Inflammatory macrophage treated with lipopolysaccharide for 4 hours (primary cell): ENCODE data around the gene SFTPB.
"Not testable (repeated sequence)": the region's sequence is repeated elsewhere in the genome, so short reads cannot be mapped to it uniquely, and the experiment has no call there.

ENCODE experiments used
- DNase-seq: peaks from one replicate; pipeline ENCODE4 v3.0.0-alpha.2; 2020

The SFTPB gene

GRCh38 chr2:85675427-85675826, 7.4 kb upstream of the SFTPB start:
- no peak for DNase-seq

DNA sequence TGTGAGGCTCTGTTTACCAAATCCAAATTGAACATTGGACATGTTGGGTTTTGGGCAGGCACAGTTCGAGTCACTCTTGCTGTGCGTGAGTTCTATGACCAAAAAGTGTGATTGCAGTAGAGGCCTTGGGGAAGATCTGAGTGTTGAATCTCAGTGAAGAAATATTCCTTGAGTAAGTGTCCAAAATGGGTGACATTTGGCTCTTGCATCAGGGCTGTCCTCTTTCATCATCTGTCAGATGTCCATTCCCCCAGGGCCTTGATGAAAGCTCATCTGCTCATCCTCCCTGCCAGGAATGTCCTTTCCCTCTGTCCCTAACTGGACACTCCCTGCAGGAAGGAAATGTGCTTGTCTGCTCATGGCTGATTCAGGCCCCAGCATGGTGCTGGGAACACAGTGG, 6.4 kb upstream of the SFTPB start:
- DNase-seq = peak; percentile 92

DNA sequence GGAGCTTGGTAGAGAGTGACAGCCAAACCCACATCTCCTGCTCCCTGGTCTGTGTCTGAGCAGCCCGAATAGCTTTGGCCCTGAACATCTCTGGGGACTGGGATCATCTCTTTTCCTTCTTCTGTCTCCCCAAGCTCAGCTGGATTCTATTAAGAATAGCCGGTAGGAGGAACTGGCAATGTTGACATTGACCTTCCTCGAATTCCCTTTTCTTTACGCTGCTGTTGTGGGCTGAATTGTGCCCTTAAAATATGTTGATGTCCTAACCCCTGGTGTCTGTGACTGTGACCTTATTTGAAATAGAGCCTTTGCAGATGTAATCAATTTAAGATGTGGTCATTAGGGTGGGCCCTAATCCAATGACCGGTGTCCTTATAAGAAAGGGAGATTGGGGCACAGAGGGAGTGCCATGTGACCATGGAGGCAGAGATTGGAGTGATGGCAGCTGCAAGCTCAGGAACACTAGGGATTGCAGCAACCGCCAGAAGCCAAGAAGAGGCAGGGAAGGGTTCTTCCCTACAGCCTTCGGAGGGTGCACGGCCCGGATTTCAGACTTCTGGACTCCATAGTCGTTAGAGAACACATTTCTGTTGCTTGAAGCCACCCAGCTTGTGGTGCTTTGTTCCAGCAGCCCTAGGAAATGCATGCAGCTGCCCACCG, 5.8 kb upstream of the SFTPB start:
- DNase-seq = peak; percentile 23

GRCh38 chr2:85672456-85672855, 4.5 kb upstream of the SFTPB start:
- DNase-seq = peak; percentile 37

DNA sequence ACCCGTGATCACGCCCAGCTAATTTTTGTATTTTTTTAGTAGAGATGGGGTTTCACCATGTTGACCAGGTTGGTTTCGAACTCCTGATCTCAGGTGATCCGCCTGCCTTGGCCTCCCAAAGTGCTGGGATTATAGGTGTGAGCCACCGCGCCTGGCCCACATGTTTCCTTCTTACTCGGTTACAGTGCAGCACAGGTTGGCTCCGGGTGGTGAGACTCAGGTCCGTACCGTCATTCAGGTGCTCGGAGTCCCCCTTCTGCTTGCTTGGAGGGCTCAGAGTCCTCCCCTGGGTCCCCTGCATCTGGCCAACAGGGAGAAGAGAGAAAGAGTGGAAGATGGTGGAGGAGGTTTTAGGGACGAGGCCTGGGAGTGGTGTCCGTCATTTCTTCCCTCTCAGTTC, 2.4 kb upstream of the SFTPB start:
- not testable (repeated sequence) for DNase-seq

DNA sequence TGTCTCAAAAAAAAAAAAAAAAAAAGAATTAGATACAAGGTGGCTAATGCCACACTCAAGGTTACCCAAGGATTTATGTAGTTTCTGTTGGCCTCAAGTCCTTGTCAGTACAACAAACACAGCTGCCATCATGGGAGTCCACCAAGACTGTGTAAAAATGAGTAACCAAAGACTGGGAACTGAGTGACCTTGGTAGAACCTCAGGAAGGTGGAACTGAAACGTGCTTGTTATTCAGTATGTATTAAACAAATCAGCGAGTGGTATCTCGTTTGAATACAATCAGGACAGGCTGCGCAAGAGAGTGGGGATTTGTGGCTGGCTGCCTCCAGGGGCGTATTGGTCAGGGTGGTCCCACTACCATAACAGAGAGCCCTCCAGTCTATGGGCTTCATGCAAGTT, 1.6 kb upstream of the SFTPB start:
- peak; percentile 33 for DNase-seq

- no peak for DNase-seq
These were observed 801 bp upstream of the SFTPB start for GRCh38 chr2:85668857-85669142.

DNA sequence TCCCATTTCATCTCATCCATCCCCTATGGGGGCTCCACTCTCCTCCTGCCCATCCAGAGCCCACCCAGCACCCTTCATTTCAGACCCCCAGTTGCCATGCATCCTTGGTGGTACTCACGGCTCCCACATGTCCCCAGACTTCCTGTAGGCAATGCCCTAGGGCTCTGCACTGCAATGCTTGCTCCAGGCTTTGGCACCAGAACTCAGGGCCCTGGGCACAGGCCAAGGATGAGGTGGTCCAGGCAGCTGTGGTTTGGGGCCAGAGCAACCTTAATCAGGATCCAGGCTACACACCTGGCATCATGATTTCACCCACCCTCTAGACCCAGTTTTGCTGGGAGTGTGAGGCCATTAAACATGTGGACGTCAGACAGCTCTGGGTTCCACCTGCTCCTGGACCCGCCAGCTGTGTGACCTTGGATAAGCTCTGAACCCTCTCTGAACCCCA, 414 bp downstream of the SFTPB start:
- no peak for DNase-seq

DNA sequence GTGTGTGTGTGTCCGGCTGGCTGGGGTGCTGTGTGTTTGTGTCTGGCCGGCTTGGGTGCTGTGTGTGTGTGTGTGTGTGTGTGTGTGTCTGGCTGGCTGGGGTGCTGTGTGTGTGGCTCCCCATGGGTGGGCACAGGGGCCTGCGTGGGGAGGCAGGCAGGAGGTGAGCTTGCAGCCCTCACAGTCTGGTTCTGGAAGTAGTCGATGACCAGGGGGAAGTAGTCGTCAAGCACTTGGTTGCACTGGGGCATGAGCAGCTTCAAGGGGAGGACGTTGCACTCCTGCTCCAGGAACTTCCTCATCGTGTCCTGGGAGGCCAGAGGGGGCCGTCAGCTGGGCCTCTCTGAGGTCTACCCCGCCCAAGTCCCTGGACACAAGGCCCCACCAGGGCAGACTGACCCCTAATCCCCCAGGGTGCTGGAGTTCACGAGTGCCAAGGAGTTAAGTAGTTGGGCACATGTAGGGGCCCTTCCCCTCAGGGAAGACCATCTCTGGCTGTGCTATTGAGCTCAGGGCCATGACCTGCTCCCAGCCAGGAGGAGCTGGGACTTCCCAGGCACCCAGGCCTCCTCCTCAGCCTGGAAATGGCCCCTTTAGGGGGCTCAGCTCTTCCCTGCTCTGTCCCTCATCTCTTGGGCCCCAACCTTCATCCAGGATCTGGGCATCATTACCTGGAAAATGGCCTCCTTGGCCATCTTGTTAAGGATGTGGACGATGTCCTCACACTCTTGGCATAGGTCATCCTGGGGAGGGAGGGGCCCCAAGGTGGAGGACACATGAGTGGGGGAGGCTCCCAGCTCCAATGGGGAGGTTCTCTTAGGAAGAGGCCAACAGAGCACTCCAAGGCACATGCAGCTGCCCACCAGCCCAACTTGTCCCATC, 1.3 kb downstream of the SFTPB start:
- DNase-seq = peak; percentile 61

DNA sequence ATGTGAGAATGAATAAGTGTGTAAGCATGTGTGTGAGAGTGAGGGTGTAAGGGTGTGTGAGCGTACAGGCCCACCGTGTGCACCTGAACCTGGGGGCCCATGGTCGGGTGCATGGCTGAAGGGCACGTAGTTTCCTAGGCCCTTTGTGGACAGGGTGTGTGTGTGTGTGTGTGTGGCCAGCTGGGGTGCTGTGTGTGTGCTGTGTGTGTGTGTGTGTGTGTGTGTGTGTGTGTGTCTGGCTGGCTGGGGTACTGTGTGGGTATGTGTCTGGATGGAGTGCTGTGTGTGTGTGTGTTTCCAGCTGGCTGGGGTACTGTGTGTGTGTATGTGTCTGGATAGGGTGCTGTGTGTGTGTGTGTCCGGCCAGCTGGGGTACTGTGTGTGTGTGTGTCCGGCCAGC, 2.0 kb downstream of the SFTPB start:
- no peak for DNase-seq

DNA sequence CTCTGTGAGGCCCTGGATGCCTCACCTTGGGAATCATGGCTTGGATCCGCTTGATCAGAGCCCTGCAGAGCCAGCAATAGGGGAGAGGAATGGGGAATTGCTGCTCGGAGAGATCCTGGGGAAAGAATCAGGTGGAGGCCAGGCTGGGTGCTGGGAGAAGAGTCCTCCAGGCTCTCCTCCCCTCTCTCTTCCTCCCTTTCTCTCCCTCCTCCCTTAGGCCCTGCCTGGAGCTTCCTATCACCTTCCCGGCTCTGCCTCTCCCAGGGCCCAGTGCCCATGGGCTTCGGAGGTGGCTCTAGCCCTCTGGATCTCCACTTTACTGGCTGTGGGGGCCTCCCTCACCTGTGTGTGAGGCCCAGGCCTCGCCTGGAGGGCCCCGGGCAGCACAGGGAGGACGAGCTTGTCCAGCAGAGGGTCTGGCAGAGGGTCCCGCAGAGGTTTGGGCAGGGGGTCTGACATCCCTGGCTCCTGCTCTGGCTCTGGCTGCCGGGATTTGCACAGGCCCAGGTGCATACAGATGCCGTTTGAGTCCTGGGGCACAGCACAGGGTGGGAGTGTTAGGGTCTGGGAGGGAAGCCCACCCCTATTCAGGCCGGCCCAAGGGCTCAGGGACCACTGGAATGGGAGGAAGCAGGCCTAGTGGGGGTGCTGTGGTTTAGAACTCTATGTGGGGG, 2.6 kb downstream of the SFTPB start:
- no peak for DNase-seq

DNA sequence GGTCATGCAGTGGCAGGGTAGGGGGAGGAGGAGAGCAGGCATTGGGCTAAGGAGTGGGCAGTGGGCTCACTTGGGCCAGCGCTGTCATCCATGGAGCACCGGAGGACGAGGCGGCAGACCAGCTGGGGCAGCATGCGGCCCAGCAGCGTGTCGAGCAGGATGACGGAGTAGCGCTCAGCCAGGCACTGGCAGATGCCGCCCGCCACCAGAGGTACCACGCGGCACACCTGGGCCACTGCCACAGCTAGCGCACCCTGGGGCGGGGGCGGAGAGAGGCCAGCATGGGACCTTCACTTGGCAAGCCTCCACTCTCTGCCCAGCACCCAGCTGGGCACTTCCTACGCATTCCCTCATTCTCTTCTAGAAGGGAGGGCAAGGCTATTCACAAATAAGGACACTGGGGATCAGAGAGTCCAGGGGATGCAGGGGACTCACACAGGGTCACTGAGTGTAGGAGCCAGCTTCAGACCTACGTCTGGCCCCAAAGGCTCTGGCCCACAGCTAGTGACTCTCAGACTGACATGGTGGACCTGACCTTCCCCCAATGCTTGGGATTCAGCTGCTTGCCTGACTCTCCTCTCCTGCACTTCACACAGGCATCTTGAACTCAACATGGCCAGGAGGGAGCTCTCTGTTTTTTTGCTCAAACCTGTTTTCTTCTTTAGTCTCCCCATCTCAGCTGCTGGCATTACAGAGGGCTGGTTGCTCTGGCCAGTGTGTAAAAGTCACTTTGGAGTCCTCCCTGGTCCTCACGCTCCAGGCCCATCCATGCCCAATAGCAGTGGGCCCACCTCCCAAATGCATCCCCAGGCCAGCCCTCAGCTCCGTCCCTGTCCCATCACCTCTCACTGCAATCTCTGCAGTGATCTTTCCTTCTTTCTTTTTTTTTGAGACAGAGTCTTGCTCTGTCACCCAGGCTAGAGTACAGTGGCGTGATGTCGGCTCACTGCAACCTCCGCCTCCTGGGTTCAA, 4.1 kb downstream of the SFTPB start:
- no peak for DNase-seq

DNA sequence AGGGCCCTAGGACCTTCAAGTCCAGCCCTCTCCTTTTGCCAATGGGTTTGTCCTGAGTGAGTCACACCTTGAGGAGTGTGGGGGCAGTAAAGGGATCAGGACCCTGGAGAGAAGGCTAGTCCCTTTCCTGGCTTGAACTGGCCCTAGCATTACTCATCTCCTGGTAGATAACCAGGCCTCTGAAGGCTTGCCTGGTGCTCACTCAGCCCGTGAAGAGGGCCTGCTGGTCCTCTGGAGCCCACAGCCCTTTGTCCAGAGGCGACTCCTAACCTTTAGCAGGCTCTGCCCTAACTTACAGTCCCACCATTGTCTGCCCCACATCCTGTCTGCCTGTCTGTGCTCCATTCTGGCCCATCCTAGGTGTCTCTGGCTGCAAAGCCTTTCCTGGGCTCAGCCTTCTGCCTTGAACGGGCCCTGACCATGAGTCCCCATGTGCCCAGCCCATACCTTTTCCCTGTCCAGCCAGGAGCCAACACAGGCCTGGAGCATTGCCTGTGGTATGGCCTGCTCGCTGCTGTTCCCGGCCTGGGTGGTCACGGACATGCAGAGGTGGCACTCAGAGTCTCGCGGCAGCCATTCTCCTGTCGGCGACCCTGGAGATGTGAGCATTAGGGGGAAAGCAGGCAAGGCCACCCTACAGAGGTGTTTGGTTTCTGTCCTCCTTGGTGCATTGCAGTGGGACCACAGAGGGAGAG, 5.0 kb downstream of the SFTPB start:
- no peak for DNase-seq

- no peak for DNase-seq
These were observed 6.7 kb downstream of the SFTPB start for GRCh38 chr2:85661139-85661858.

GRCh38 chr2:85660725-85661124, 7.3 kb downstream of the SFTPB start:
- no peak for DNase-seq

DNA sequence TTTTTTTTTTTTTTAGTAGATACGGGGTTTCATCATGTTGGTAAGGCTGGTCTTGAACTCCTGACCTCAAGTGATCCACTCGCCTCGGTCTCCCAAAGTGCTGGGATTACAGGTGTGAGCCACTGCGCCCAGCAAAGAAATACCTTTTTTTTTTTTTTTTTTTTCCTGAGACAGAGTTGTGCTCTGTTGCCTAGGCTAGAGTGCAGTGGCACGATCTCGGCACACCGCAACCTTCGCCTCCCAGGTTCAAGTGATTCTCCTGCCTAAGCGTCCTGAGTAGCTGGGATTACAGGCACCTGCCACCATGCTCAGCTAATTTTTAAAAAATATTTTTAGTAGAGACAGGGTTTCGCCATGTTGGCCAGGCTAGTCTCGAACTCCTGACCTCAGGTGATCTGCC, 7.7 kb downstream of the SFTPB start:
- DNase-seq = not testable (repeated sequence)

DNA sequence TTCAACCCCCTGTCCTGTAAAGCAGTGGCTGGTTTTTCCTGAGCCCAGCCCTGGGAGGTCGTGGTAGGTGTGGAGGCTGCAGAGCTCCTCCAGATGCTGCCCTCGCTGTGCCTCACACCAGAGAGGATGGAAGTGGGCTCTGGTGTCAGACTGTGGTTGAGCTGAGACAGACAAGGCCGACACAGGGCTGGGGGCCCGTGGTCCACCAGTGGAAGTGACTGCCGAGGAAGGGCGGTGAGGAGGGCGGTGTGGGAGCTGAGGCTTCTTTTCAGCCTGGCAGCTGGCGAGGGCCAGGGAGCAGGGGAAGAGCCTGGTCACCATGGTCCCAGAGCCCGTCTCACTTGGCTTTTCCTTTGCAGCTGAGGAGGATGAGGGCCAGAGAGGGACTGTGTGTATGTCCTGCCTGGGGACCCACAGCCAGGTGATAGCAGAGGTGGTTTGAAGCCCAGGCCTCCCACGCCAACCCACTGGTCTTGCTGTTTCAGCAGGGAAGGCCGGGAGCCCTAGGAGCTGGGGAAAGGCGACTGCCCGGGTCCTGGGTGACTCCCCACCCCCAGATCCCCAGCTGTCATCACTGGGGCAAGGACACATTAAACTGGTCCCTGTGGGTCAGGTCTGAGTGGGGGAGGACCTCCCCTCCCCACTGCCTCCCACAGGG, 8.5 kb downstream of the SFTPB start:
- no peak for DNase-seq

DNA sequence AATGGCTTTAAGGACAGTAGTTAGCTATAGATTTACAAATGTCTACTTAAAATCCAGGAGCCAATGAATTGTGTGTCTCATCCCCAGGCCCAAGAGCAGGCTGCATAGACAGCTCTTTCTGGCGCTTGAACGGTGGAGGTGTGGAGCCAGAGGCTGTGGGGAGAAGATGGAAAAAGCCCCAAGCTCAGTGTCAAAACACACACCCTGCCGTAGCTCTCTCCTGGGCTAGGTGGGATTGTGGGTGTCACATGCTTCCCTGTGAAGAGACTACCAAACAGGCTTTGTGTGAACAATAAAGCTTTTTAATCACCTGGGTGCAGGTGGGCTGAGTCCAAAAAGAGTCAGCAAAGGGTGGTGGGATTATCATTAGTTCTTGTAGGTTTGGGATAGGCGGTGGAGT, 10.6 kb downstream of the SFTPB start:
- not testable (repeated sequence) for DNase-seq

DNA sequence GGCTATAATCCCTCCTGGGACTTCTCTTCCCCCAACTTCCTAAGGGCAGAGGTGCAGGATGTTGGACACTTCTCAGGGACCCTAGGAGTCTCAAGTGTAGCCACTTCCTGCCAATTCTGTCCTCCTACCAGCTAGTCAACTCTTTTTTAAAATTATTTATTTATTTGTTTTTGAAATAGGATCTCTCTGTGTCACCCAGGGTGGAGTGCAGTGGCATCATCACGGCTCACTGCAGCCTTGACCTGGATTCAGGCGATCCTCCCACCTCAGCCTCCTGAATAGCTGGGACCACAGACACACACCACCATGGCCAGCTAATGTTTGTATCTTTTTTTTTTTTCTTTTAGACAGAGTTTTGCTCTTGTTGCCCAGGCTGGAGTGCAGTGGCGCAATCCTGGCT, 11.5 kb downstream of the SFTPB start:
- no peak for DNase-seq

DNA sequence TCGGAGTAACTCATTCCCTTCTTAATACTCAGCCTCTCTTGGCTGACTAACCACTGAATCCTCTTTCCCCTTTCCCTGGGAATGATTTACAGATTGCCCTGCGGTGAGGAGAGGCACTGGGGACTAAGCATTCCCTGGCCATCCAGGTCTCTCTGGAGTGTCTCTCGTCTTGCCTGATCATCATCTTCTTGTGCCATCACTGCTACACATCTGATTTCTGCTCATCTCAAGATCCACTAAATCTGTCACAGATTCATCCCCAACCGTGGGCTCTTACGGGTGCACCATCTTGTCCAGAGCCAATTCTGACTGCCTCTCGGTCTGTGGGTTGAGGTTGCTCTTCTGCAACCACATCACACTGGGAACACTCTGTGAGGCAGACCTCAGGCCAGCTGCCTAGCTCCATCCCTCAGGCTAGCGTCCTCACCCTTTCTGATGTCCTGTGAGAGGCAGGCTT, 12.0 kb downstream of the SFTPB start:
- no peak for DNase-seq

DNA sequence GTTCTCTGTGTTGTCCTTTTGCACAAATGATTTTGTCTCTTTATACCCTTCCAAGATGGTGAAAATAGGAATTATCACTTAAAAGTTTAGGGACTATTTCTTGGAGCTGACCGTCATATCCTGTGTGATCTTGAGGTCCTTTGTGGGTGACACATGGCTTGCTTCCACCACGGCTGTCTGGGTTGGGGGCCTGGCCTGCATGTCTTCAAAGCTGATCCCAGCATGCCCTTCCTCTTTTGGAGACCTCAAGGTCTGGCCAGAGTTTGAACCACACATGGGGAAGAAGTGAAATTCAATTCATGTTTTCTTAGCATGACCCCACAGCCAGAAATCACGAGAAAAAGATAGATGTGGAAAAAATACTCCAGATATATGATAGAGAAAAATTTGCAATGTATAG, 14.0 kb downstream of the SFTPB start:
- peak; percentile 51 for DNase-seq
